Measurements from ENCODE around the gene SLC13A4. TPM values are rescaled to one million over a fixed set of nuclear protein-coding genes. Genes with fewer than 3 reads are reported as not detected.
A peak's percentile ranks its signal among the peaks of the same experiment; 100 is the strongest.

The SLC13A4 gene
- polyA plus RNA-seq, 1 donor (not counting 4 experiments of a cell fraction or from before 2014, with no cell fraction given): 0.12 TPM

- TF ChIP-seq EZH2 (IDR thresholded peaks at IDR 0.05; ENCODE audit: low read length): no peak
- TF ChIP-seq, protein P1, sequence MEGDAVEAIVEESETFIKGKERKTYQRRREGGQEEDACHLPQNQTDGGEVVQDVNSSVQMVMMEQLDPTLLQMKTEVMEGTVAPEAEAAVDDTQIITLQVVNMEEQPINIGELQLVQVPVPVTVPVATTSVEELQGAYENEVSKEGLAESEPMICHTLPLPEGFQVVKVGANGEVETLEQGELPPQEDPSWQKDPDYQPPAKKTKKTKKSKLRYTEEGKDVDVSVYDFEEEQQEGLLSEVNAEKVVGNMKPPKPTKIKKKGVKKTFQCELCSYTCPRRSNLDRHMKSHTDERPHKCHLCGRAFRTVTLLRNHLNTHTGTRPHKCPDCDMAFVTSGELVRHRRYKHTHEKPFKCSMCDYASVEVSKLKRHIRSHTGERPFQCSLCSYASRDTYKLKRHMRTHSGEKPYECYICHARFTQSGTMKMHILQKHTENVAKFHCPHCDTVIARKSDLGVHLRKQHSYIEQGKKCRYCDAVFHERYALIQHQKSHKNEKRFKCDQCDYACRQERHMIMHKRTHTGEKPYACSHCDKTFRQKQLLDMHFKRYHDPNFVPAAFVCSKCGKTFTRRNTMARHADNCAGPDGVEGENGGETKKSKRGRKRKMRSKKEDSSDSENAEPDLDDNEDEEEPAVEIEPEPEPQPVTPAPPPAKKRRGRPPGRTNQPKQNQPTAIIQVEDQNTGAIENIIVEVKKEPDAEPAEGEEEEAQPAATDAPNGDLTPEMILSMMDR (optimal IDR thresholded peaks at IDR 0.05 in 1 of 3, IDR thresholded peaks at IDR 0.05 in 1 of 3, conservative IDR thresholded peaks at IDR 0.05 in 1 of 3; ENCODE audit: extremely low read depth in 1 of 3, insufficient read depth in 2 of 3, low read length in 3 of 3): no peak
- no peak for DNase-seq (ENCODE audit: low read depth, low spot score)
Measured at GRCh38 chr7:135683609-135684008, 44.4 kb downstream of the SLC13A4 start.

DNA sequence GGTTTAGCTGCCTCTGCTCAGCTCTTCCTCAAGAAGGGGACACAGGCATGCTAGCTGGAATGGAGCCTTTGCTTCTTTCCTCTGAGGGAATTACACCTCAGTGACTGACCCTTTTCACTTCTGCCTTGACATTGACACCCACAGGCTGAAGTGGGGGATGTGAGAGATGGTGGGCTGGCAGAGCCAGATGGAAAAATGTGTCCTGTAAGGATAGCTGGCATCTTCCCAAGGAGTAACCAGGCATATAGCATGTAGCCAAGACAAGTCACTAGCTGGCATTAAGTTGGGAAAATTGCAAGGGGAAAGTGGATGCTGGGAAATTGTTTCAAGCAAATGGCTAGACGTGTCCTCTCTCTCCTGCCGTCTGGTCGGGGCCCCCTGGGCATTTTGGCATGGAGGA, 45.8 kb downstream of the SLC13A4 start:
- Histone ChIP-seq H3K36me3 (ENCODE audit: control insufficient read depth in 2 of 2, extremely low read depth in 1 of 2, insufficient read depth in 2 of 2, low read length in 2 of 2) (peaks cover 5 to 10% of the 10 kb centered on the region in 2 experiments), H3K4me3 (ENCODE audit: control insufficient read depth in 2 of 3, extremely low read depth in 1 of 3, insufficient read depth in 2 of 3, low read depth in 1 of 3, low read length in 3 of 3) (no peak overlapping the region), H3K79me2 (ENCODE audit: control insufficient read depth, insufficient read depth, low read length) (peaks cover 1% of the 10 kb centered on the region), H3K27me3 (ENCODE audit: control insufficient read depth, extremely low read depth, insufficient read depth, low read length) (no peaks in the 10 kb centered on the region), H3K4me2 (ENCODE audit: control insufficient read depth, extremely low read depth, insufficient read depth, low read depth, low read length) (no peak overlapping the region), H3K27ac (ENCODE audit: control insufficient read depth, insufficient read depth, low read length) (no peak overlapping the region), H4K20me1 (ENCODE audit: control insufficient read depth, extremely low read depth, insufficient read depth, low read length) (no peaks in the 10 kb centered on the region), H3K9me1 (ENCODE audit: control insufficient read depth, extremely low read depth, insufficient read depth, low read length) (no peaks in the 10 kb centered on the region), H3K9ac (ENCODE audit: control insufficient read depth, extremely low read depth, insufficient read depth, low read length) (no peak overlapping the region), H3K4me1 (ENCODE audit: control insufficient read depth, extremely low read depth, insufficient read depth, low read length) (peaks cover 50% of the 10 kb centered on the region), H2AFZ (ENCODE audit: control insufficient read depth, low read length) (no peak overlapping the region), H3K9me3 (ENCODE audit: control insufficient read depth, low read depth, low read length) (no peaks in the 10 kb centered on the region)
- TF ChIP-seq, protein P1 (optimal IDR thresholded peaks at IDR 0.05 in 1 of 3, IDR thresholded peaks at IDR 0.05 in 1 of 3, conservative IDR thresholded peaks at IDR 0.05 in 1 of 3; ENCODE audit: extremely low read depth in 1 of 3, insufficient read depth in 2 of 3, low read length in 3 of 3): no peak
- no peak for TF ChIP-seq EZH2 (IDR thresholded peaks at IDR 0.05; ENCODE audit: low read length)
- DNase-seq (ENCODE audit: low read depth, low spot score) (no peak), FAIRE-seq (no peak)
- dilution Hi-C loops (cut with MboI; ENCODE audit: extremely low pct_ligation_motif_present, low sequenced_read_pairs): no loop called here

More at GRCh38 chr7:135683609-135684008, 44.4 kb downstream of the SLC13A4 start:
- no peaks in the 10 kb centered on the region for H3K9me1 ChIP-seq (ENCODE audit: control insufficient read depth, extremely low read depth, insufficient read depth, low read length)
- no peaks in the 10 kb centered on the region for H4K20me1 ChIP-seq (ENCODE audit: control insufficient read depth, extremely low read depth, insufficient read depth, low read length)
- FAIRE-seq: peak; percentile 81
- no peaks in the 10 kb centered on the region for H3K9me3 ChIP-seq (ENCODE audit: control insufficient read depth, low read depth, low read length)
- H3K4me3 ChIP-seq (ENCODE audit: control insufficient read depth in 2 of 3, extremely low read depth in 1 of 3, insufficient read depth in 2 of 3, low read depth in 1 of 3, low read length in 3 of 3): peak overlapping the region in 2 of 3 experiments; percentile 7 to 16
- H2AFZ ChIP-seq (ENCODE audit: control insufficient read depth, low read length): no peak overlapping the region
- no peaks in the 10 kb centered on the region for H3K27me3 ChIP-seq (ENCODE audit: control insufficient read depth, extremely low read depth, insufficient read depth, low read length)
- peaks cover 6 to 7% of the 10 kb centered on the region in 2 experiments for H3K36me3 ChIP-seq (ENCODE audit: control insufficient read depth in 2 of 2, extremely low read depth in 1 of 2, insufficient read depth in 2 of 2, low read length in 2 of 2)
- no peak overlapping the region for H3K9ac ChIP-seq (ENCODE audit: control insufficient read depth, extremely low read depth, insufficient read depth, low read length)
- peaks cover 1% of the 10 kb centered on the region for H3K79me2 ChIP-seq (ENCODE audit: control insufficient read depth, insufficient read depth, low read length)
- H3K27ac ChIP-seq (ENCODE audit: control insufficient read depth, insufficient read depth, low read length): peak overlapping the region; percentile 27
- H3K4me2 ChIP-seq (ENCODE audit: control insufficient read depth, extremely low read depth, insufficient read depth, low read depth, low read length): peak overlapping the region; percentile 61
- dilution Hi-C loops (cut with MboI; ENCODE audit: extremely low pct_ligation_motif_present, low sequenced_read_pairs): no loop called here
- H3K4me1 ChIP-seq (ENCODE audit: control insufficient read depth, extremely low read depth, insufficient read depth, low read length): peaks cover 39% of the 10 kb centered on the region

Measured in keratinocyte (primary cell).